NCI-H748 (cell line): ENCODE data around the gene NGEF.

Experiments
- DNase-seq: peaks from one replicate; lab custom pipeline; 2025; ENCODE audit not compliant: unreplicated experiment; lab: John Stamatoyannopoulos, UW

Gene NGEF

DNA sequence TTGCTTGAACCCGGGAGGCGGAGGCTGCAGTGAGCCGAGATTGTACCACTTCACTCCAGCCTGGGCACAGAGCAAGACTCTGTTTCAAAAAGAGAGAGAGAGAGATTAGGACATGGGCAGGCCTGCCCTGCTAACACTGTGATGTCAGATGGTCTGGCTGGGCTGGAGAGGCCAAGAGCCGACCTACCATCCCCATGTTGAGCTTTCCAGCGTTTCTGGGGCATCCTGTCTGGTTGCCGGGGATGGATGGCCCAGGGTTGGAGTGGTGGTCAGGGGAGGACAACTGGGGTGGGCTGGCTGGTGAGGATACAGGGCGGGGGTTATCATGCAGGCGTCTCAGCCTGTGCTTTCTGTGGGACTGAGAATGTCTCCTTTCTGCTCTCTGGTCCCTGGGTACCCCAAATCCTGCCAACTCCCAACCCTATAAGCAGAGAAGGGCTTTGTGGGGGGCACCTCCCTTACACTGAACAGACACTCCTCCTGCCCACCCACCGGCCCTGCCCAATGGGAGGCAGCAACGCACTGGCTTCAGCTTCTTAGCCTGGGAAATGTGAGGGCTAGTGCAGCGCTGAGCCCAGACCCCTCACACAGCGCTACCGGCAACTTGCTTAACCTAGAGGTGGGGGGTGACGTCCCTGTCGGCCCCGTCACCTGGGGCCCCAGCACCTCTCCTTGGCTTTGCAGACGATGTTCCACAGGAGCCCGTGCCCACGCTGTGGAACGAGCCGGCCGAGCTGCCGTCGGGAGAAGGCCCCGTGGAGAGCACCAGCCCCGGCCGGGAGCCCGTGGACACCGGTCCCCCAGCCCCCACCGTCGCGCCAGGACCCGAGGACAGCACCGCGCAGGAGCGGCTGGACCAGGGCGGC, 137.6 kb downstream of the NGEF start:
- peak; percentile 38 for DNase-seq

DNA sequence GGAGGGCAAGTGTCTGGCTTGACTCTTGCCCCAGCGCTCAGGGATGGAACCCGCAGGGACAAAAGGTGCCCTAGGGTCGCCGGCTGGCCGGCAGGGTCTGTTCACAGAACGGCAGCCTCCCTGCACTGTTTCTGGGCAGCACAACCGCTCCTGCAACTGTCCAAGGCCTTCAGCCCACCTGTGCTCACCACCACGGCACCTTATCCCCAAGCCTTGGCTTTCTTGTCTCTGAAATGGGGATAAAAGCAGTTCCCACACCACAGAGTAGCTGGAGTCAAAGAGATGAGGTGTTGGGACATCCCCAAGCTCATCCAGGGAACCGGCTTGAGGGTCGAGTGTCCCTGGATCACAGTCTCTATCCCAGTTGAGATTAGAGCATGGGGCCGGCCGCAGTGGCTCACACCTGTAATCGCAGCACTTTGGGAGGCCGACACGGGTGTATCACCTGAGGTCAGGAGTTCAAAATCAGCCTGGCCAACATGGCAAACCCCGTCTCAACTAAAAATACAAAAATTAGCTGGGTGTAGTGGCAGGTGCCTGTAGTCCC, 138.3 kb downstream of the NGEF start:
- DNase-seq = no peak

DNA sequence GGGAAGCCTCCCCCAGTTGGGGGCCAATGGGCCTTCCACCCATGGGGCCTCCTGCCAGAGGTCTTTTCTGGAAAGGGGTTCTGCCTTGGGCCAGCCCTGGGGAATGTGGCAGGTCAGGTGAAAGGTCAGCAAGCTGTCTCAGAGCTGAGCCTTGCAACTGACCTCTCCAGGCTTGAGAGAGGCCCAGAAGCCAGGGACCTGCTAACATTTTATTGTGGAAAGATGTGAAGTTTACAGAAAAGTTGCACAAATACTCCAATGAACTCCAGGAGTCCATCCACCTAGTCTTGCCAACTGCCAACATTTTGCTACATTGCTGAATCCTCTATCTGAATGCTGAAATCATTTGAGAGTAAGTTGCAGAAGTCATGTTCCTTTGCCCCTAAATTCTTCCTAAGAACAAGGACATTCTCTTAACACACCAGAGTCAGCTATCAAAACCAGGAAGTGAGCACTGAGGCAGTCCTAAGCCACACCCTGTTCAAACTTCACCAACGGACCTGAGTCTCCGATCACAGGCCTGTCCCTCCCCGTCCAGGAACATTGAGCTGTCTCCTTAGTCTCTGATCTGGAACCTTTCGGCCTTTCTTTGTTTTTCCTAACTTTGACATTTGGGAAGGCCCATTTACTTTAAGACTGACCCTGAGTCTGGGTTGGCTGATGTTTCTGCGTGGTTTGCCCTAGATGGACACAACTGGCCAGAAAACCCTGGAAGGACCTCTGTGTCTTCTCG, 139.0 kb downstream of the NGEF start:
- no peak for DNase-seq

DNA sequence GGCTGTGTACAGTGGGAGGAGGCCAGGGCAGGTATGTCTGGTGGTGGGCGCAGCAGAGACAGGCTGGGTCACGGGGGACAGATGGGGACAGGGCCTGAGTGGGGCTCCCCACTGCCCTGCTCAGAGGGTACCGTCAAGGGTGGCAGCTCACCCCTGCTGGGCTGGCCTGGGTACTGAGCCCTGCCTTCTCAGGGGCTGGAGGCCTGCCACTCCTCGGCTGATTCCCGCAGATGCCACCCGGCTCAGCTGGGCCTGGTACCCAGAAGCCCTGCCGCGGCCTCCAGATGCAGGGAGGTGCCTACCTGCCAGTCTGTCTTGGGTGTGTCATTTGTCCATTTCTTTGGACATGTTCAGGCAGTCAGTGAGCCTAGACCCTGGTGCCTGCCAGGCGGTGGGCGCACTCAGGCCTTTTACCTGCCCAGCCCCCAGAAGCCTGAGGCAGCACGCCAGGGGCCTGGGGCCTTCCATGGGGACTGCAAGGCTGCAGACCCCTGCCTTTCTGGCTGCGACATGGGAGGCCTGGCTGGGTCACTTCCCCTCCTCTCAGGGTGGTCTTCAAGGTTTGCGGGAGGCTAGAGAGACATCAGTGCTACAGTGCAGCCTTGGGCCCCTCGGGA, 139.7 kb downstream of the NGEF start:
- no peak for DNase-seq

DNA sequence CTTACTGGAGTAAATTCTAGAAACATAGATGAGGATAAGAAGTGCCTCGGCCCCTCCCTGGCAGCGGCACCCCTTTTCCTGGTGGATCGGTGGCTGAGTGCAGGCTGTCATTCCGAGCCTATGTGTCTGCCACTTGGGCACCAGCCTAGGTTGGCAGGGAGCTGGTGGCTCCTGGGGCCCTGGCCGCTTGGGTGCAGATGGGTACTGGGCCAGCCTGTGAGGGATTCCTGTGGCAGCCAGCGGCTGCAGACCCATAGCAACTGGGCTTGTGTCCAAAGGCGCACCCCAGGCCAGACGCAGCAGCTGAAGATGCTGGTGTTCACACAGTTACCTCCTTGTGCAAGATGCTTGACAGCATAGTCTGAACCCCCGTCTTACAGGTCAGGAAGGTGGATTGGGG, 140.2 kb downstream of the NGEF start:
- DNase-seq = no peak

DNA sequence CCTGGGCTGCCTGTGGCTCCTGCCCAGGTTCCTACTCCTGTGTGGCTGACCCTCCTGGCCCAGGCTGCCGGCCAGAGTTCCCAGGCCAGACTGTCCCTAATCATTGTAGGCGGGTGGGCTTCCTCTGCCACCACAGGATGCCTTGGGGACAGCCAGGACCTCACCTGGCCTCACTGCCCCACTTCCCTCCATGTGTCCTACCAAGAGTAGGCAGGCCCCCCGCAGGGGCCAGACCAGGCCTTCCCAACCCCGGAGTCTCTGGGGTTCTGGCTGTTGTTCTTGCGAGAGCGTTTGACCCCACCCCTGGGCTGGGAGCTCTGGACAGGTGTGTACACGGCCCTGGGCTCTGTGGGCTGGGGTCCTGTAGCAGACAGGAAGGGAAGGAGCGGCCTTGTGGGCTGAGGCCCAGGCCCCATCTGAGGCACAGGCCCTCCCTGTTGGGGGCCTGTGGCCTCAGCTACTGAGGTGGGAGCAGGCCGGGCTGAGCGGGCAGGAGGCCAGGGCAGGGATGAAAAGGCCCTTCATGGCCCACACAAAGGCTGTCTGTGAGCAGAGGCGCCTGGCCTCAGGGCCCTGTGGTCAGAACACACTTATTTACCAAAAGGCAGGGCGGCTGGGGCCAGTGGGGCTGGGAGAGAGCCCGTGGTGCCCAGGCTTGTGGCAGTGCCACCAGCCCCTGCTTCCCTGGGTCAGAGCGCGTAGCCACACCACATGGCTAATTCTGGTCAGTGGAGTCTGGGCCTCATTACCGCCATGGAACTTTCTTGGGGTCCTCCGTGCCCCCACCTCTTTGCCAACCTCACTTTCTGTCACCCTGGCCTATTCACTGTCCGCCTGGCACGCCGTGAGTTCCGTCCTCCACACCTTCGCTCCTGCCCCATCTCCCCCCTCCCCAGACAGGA, 141.0 kb downstream of the NGEF start:
- DNase-seq = no peak

DNA sequence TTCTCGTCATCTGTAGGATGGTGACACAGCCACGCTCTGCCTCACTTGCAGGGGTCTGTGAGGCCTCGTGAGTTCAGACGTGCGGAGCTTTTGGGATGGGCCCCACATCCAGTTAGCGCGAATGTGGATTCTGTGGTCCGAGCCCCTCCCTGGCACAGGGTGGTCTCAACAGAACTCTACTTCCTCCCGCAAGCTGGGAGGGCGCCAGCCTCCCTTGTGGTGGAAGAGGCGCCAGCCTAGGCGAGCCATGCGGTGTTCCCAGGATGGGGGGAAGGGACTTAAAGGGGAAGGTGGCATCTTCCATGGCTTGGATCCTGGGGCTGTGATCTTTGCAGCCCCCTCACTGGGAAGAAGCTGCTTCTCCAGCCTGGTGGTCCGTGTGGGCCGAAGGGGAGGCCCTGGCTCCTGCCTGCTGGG, 141.6 kb downstream of the NGEF start:
- no peak for DNase-seq

DNA sequence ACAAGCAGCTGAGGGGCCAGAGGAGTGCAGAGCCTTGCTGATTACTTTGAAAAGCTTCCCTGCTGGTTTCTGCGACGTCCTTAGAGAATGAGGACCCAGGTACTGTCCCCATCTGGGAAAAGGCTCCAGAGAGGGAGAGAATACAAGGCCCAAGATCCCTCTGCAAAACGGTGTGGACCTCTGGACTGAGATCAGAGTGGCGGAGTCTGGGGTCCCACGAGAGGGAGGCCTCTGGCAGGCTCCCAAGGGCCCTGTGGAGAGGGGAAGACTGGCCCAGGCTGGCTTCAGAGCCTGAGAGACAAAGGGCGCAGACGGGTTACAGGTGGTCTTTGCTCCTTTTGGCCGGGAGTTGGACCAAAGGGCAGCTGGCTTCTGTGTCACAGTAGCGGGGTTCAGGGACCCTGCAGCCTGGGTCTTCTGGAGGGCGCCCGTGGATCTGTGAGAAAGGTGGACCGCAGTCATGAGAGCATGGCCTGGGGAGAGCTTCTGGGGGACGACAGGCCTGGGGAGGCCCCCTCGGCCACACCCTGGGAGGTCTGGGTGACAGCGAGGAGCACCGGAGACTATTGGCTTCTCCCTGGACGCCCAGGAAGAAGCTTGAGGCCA, 142.2 kb downstream of the NGEF start:
- no peak for DNase-seq

DNA sequence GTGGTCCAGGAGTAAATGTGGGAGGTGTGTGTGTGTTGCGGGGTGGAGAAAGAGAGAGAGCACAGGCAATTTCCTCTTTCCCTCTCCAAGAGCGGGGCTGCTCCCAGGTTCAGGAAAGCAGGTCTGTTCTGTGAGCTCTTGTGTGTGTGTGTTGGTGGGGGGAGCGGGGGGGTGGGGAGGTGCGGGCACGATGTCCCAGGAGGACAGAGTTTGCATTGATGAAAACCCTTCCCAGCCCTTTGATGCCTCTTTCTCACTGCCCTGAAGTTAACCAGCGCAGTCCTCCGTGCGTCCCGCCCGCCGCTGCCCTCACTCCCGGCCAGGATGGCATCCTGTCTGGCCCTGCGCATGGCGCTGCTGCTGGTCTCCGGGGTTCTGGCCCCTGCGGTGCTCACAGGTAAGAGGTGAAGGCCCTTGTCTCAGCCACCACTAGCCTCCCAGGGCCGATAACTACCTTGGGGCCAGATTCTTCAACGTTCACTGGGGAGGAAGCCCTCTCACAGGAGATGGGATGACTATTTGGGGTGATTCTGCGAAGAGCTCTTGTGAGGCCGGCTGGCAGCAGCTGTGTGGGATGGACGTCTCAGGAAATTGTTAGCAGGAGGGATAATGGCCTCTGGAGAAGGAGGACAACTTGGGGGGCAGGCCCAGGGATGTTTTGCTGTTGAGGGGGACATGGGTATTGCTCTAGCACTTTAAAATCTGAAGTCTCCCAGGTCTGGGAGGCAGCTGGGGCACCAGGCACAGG, 142.9 kb downstream of the NGEF start, which contains the start of gene SNORC:
TSS of gene SNORC (plus strand) at position 247 of the 748 bp plus-strand sequence. CDS start at position 325, 78 bp downstream.
- no peak for DNase-seq

DNA sequence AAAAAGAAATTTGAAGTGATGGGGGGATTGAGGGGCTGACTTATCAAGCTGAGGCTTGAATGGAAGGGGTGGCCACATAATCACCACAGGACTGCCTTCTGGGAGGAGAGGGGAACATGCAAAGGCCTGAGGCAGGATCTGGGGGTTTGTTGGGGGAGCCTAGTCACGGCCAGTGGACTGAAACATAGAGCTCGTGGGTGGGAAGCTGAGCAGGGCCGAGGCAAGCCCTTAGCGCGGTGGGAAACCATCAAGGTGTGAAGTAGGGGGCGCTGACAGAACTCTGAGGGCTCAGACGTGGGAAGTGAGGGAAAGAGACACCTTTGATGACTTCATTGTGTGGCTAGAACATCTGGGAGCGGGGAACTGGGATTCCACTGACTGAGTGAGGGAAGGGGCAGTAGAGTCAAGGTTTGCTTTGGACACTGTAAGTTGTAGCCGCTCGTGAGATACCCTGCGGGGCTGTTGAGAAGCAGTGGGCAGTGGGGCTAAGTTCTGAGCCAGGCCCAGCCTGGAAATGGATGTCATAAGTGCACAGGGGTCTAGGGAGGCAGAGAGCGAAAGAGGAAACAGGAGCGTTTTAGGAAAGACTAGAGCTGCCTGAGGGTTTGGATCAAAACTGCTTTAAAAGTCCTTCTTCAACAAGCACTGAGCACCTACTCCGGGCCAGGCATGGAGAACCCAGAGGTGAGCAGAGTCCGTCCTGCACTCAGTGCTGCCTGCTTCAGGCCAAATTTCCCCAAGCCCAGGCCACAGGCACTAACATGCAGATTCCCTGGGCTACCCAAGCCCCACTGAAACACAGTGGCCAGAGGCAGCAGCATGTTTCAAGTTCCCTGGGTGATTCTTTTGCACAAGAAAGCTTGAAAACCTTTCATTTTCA, 143.7 kb downstream of the NGEF start:
- DNase-seq = no peak

DNA sequence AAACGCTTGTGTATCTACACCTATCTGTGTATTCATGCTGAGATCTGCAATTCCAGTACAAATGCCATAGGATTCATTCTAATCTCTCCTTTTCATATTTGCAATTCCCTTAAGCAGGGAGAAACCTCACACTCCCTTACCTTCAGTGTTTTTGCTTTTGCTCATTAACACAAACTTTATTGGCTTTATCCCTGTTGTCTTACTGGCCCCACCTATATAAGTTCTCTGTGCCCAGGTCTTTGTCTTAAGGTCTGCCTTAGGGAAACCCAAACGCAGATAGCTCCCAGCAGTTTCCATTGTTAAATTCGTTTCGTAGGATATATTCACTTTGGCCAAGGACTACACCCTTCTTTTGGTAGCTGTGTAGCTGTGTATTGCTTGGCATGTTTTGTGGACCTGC, 147.0 kb downstream of the NGEF start:
- DNase-seq = no peak

DNA sequence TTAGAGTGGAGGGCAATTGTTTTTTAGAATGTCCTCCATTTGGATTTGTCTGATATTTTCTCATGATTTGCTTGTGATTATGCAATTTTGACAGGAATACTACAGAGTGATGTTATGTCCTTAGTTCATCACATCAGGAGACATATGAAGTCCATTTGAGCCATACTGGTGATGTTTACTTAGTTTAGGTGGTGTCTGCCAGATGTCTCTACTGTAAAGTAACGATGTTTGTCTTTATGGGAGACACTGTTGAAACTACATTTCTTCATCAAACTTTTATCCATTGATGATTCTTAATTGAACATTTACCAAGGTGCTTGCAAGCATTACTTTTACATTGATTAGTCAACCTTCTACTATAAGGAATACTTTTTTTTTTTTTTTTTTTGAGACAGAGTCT, 147.9 kb downstream of the NGEF start:
- no peak for DNase-seq

DNA sequence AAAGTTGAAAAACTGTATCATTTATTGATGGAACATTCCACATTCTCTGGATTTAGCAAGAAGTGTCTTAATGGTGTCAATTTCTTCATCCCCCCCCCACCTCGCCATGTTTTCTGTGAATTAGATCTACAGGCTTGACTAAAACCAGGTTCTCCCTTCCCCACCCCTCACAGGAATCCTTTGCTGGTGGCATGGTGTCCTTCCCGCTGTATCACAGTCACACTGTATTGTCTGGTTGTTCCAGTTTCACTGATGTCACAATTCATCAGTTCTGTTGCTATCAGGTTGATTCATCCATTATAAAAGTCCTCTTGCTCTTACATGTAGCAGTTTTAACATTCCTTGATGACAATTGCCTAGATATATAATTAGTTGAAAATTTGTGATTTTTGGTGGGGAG, 149.1 kb downstream of the NGEF start:
- no peak for DNase-seq

DNA sequence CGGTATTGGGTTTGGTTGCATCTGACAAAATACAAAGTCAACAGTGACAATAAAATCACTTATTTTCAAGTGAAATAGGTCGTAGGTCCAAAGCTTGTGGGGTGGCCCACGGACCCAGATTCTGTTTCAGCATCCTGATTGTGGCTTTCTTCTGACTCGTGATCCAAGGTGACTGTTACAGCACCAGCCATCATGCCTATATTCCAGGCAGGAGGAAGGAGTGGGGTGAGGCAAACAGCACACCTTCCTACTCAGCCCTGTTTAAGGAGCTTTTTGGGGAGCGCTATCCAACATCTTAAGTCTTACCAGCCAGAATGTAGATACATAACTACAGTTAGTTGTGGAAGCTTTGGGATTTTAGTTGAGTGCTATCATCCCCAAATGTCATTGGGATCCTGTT, 151.7 kb downstream of the NGEF start:
- DNase-seq = no peak

DNA sequence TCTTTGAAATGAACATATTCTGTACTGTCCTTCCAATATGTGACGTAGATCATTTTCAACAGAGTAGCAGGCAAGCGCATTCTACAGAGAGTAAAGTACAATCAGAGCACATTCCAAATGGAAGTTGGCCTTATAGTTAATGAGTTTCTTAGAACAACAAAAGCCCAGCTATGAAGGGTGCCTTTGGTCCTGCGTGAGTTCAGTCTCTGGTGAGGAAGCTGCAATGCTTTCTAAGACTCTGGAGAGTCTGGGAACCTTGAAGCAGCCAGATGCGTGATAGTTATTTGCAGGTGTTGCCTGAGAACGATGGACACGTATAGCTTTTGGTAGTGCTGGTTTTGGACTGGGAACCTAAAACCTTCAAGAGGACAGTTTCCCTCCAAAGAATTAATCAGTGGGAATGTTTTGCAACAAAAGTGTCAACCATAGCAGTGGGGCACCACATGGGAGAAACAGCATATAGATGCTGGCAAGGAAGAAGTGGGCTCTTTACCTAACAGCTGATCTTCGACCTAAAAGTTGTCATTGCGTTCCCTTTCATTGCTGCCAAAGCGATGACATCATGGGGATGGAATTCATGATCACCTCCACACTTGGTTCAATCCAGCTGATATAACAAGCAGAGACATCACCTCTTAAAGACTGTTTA, 152.3 kb downstream of the NGEF start:
- no peak for DNase-seq

DNA sequence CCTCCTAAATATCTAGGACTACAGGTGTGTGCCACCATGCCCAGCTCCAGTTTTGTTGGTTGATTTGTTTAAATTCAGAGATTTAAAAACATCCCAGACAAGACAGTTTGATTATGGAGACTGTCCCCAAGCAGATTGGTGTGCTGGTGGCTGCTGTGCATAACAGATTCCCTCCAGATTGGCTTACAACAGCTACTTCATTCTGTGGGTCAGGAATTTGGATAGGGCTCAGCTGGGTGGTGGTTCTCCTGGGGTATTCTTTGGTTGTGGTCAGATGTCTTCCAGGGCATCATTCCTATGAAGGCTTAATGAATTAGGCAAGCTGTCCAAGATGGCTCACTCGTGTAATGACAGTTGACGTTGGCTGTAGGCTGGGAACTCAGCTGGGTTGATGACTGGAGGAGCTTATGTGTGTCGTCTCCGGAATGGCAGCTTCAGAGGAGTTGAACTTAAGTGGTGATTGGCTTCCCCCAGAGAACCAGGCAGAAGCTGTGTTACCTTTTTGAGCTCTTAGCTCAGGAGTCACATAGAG, 153.6 kb downstream of the NGEF start:
- DNase-seq = no peak

DNA sequence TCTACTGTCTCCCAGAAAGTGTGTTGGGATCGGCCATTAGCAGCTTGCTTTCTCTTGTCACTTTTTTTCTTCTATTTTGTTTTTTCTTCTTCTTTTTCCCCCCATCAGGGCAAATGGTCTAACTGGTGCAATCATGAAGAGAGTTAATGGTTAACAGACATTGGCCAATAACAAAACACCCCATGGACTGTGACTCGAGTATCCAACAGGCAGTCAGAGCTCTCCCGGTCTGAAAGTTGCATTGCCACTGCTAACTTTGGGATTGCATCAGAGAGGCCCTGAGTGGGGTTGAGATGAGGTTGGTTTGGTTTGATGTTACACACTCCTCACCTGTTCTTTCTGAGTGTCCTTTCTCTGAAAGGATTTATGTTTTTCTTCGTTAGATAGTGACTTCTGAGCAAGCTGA, 155.9 kb downstream of the NGEF start:
- DNase-seq = no peak

DNA sequence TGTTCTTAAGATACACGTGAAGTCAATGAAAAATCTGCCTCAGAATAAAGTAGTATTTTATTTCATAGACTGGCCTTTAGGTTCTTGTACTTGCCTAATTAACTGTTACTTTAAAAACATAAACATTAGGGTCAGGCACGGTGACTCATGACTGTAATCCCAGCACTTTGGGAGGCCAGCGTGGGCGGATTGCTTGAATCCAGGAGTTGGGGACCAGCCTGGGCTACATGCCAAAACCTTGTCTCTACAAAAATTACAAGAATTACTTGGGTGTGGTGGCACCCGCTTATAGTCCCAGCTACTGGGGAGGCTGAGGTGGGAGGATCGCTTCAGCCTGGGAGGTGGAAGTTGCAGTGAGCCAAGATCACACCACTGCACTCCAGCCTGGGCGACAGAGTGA, 159.0 kb downstream of the NGEF start:
- no peak for DNase-seq
